ENCODE measurements around the gene PPFIA3.

- TF ChIP-seq POLR2A (IDR thresholded peaks at IDR 0.05; ENCODE audit: low read length), result no peak
- no peak for TF ChIP-seq GATA1 (IDR thresholded peaks at IDR 0.05; ENCODE audit: low read depth, low read length)
These were observed 48.6 kb downstream of the PPFIA3 start for GRCh38 chr19:49167857-49168409.
